CD14-positive monocyte (primary cell): ENCODE results near the gene LMX1B. TPM values are rescaled to one million over a fixed set of nuclear protein-coding genes. Genes with fewer than 3 reads are reported as not detected.

ENCODE experiments used
- DNase-seq, 3 donors: peaks; one replicate each; pipeline ENCODE4 v3.0.0-alpha.2; 2011 to 2022
- H2AFZ ChIP-seq: 2 replicates; pipeline ENCODE4 v1.6.0; 2012; ENCODE audit warnings: mild to moderate bottlenecking, low read depth, low read length, inconsistent platforms; ENCODE audit not compliant: insufficient read depth, poor library complexity, severe bottlenecking
- H3K27ac ChIP-seq, 2 donors: 1 replicate in 1 of 2; 2 replicates in 1 of 2; pipeline ENCODE4 v1.5.1; 2012 to 2013; ENCODE audit warnings: low read length in 2 of 2, control low read depth in 1 of 2, inconsistent platforms in 1 of 2, low read depth in 1 of 2, mild to moderate bottlenecking in 1 of 2
- H3K27me3 ChIP-seq, 2 donors: one replicate each; pipeline versions ENCODE4 v1.6.0 to v1.6.1; 2011 to 2013; ENCODE audit warnings: low read length in 2 of 2; ENCODE audit not compliant: control insufficient read depth in 2 of 2, insufficient read depth in 2 of 2
- H3K36me3 ChIP-seq, 2 donors: replicated peaks in 1 of 2; 1 replicate in 1 of 2; 2 replicates in 1 of 2; pipeline versions ENCODE4 v1.5.1 to v1.6.1; 2012 to 2013; ENCODE audit warnings: low read length in 2 of 2, control low read depth in 1 of 2, inconsistent platforms in 1 of 2, mild to moderate bottlenecking in 1 of 2; ENCODE audit not compliant: insufficient read depth in 2 of 2, control insufficient read depth in 1 of 2
- H3K4me1 ChIP-seq, 2 donors: 1 replicate in 1 of 2; 2 replicates in 1 of 2; pipeline versions ENCODE4 v1.5.1 to v1.6.1; 2012 to 2013; ENCODE audit warnings: low read length in 2 of 2, control low read depth in 1 of 2, inconsistent platforms in 1 of 2, mild to moderate bottlenecking in 1 of 2, moderate library complexity in 1 of 2; ENCODE audit not compliant: insufficient read depth in 2 of 2, control insufficient read depth in 1 of 2
- H3K4me2 ChIP-seq: replicated peaks from 2 replicates; pipeline ENCODE3; 2012; ENCODE audit warnings: low read length, moderate library complexity, mild to moderate bottlenecking; ENCODE audit not compliant: poor library complexity, severe bottlenecking; ENCODE audit errors: extremely low read depth
- H3K4me3 ChIP-seq, 3 experiments: fragments of 200-600 bp in 1 of 3; sonication (generic) in 1 of 3; replicated peaks in 1 of 3; 1 replicate in 2 of 3; 2 replicates in 1 of 3; pipeline ENCODE4 v1.5.1; 2011 to 2013; ENCODE audit warnings: low read length in 3 of 3, mild to moderate bottlenecking in 3 of 3, control low read depth in 2 of 3, low read depth in 2 of 3, inconsistent platforms in 1 of 3, moderate library complexity in 1 of 3
- H3K79me2 ChIP-seq: 2 replicates; pipeline ENCODE4 v1.6.0; 2012; ENCODE audit warnings: mild to moderate bottlenecking, control low read depth, inconsistent platforms, low read length, moderate library complexity; ENCODE audit not compliant: insufficient read depth
- H3K9ac ChIP-seq: 2 replicates; pipeline ENCODE4 v1.6.0; 2017; ENCODE audit warnings: low read length, mild to moderate bottlenecking; ENCODE audit not compliant: insufficient read depth, poor library complexity, severe bottlenecking
- H3K9me3 ChIP-seq, 2 donors: replicated peaks in 1 of 2; 1 replicate in 1 of 2; 2 replicates in 1 of 2; pipeline versions ENCODE4 v1.5.1 to v1.6.1; 2012 to 2013; ENCODE audit warnings: low read length in 2 of 2, control low read depth in 1 of 2; ENCODE audit not compliant: control insufficient read depth in 1 of 2, insufficient read depth in 1 of 2
- H4K20me1 ChIP-seq: 2 replicates; pipeline ENCODE4 v1.6.0; 2012; ENCODE audit warnings: mild to moderate bottlenecking, low read length, control low read depth, moderate library complexity; ENCODE audit not compliant: insufficient read depth
- H3K27ac Mint-ChIP-seq, 7 donors: one replicate each; pipeline ENCODE4 v1.8.0; 2020; ENCODE audit warnings: mild to moderate bottlenecking in 7 of 7, mixed read lengths in 7 of 7, moderate library complexity in 6 of 7, inconsistent platforms in 2 of 7
- H3K27me3 Mint-ChIP-seq, 3 donors: one replicate each; pipeline ENCODE4 v1.8.0; 2021 to 2022; ENCODE audit warnings: low read depth in 3 of 3, mild to moderate bottlenecking in 3 of 3, mixed read lengths in 3 of 3, moderate library complexity in 3 of 3, inconsistent platforms in 1 of 3
- H3K36me3 Mint-ChIP-seq, 2 donors: one replicate each; pipeline ENCODE4 v1.8.0; 2020; ENCODE audit warnings: mixed read lengths in 2 of 2, inconsistent platforms in 1 of 2, mild to moderate bottlenecking in 1 of 2
- H3K4me1 Mint-ChIP-seq: one replicate; pipeline ENCODE4 v1.8.0; 2020; ENCODE audit warnings: mild to moderate bottlenecking, mixed read lengths
- H3K4me3 Mint-ChIP-seq, 2 donors: one replicate each; pipeline ENCODE4 v1.8.0; 2020; ENCODE audit warnings: mild to moderate bottlenecking in 2 of 2, mixed read lengths in 2 of 2, moderate library complexity in 1 of 2
- H3K9me3 Mint-ChIP-seq, 7 donors: one replicate each; pipeline ENCODE4 v1.8.0; 2020 to 2022; ENCODE audit warnings: mixed read lengths in 7 of 7, mild to moderate bottlenecking in 6 of 7, moderate library complexity in 6 of 7, inconsistent platforms in 2 of 7
- WGBS: methylation state at CpG from one replicate; pipeline ENCODE4 v1.1.5; 2013; ENCODE audit warnings: missing lambda C conversion rate; ENCODE audit not compliant: insufficient coverage; 5-methylcytosine and 5-hydroxymethylcytosine counted together
- intact Hi-C, 2 donors: fragments of 100-400 bp; cut with micrococcal nuclease; formaldehyde crosslinking; loops; one replicate each; pipeline versions ENCODE4 v1.15.0 to v1.15.1; 2023
- polyA plus RNA-seq, 3 donors: library from polyadenylated mRNA; depleted of rRNA in 1 of 3; unstranded in 2 of 3; stranded (reverse) in 1 of 3; fragments of 300-500 nt in 2 of 3; fragments of >200 nt in 1 of 3; fragmentation: Illumina TruSeq in 2 of 3; gene quantifications; 1 replicate in 2 of 3; 2 replicates in 1 of 3; pipeline ENCODE4 v1.2.3, GENCODE V29; 2012 to 2021
- TF ChIP-seq, protein P1 (sequence below): fragments of 200-600 bp; IDR thresholded peaks from one replicate; pipeline ENCODE4 v1.8.0; 2022; ENCODE audit warnings: antibody characterized with exemption, mild to moderate bottlenecking

Gene LMX1B
- polyA plus RNA-seq, 3 donors, result not detected

DNA sequence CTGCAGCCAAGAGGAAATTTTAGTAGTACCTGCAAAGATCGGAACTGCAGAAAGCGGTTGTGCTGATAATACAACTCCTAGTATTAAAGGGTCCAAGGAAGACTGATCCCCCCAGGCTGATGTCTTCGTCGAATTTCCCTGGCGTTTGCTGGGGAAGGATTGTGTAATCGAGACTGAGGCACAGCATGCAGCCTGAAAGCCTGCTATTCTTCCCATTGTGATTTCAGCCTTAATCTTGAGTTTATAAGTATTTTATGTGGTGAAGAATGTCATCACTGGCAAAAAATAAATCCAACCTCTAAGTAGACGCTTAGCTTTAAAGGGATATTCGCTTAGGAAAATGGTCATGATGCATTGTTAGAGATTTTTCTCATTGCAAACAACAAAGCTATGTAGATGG is 21.3 kb upstream of the LMX1B start:
- TF ChIP-seq, protein P1, sequence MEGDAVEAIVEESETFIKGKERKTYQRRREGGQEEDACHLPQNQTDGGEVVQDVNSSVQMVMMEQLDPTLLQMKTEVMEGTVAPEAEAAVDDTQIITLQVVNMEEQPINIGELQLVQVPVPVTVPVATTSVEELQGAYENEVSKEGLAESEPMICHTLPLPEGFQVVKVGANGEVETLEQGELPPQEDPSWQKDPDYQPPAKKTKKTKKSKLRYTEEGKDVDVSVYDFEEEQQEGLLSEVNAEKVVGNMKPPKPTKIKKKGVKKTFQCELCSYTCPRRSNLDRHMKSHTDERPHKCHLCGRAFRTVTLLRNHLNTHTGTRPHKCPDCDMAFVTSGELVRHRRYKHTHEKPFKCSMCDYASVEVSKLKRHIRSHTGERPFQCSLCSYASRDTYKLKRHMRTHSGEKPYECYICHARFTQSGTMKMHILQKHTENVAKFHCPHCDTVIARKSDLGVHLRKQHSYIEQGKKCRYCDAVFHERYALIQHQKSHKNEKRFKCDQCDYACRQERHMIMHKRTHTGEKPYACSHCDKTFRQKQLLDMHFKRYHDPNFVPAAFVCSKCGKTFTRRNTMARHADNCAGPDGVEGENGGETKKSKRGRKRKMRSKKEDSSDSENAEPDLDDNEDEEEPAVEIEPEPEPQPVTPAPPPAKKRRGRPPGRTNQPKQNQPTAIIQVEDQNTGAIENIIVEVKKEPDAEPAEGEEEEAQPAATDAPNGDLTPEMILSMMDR, result no peak
- H4K20me1 ChIP-seq, result no peaks in the 10 kb centered on the region
- H3K36me3 Mint-ChIP-seq, result no peaks in the 10 kb centered on the region
- DNase-seq, result no peak
- no peak overlapping the region for H3K4me3 Mint-ChIP-seq
- H3K4me3 ChIP-seq, result no peak overlapping the region
- no peak overlapping the region for H3K27ac ChIP-seq
- H3K4me1 Mint-ChIP-seq, result peaks cover 3% of the 10 kb centered on the region
- peaks cover 0 to 5% (median 2%) of the 10 kb centered on the region in 7 donors for H3K9me3 Mint-ChIP-seq
- no peak overlapping the region for H3K27ac Mint-ChIP-seq
- H3K9ac ChIP-seq, result no peak overlapping the region
- H2AFZ ChIP-seq, result no peak overlapping the region
- H3K36me3 ChIP-seq, result no peaks in the 10 kb centered on the region
- no peak overlapping the region for H3K4me2 ChIP-seq
- intact Hi-C loops, result no loop called here
- H3K27me3 Mint-ChIP-seq, result peaks cover 43 to 67% (median 46%) of the 10 kb centered on the region in 3 donors
- 56% methylated on average over 5 of the region's 8 CpGs for WGBS
- H3K9me3 ChIP-seq, result peaks cover 0 to 5% of the 10 kb centered on the region in 2 donors
- no peaks in the 10 kb centered on the region for H3K79me2 ChIP-seq
- peaks cover 15 to 45% of the 10 kb centered on the region in 2 donors for H3K27me3 ChIP-seq
- no peaks in the 10 kb centered on the region for H3K4me1 ChIP-seq

DNA sequence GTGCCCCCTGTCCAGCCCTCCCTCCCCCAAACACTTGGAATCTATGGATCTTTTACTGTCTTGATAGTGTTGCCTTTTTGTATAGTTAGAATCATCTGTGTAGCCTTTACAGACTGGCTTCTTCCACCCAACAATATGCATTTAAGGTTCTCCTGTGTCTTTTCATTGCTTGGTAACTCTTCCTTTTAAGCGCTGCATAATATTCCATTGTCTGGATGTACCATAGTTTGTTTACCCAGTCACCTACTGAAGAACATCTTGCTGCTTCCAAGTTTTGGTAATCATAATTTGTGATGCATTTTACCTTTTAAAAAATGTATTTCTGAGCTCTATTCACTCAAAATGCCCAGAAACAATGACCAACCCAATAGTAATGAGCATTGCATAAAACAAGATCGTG is 17.7 kb upstream of the LMX1B start:
- Histone ChIP-seq H3K4me2 (no peak overlapping the region), H3K9ac (no peak overlapping the region), H2AFZ (no peak overlapping the region), H3K4me1 (no peaks in the 10 kb centered on the region), H3K27me3 (peaks cover 16 to 39% of the 10 kb centered on the region in 2 donors), H3K4me3 (no peak overlapping the region), H4K20me1 (no peaks in the 10 kb centered on the region), H3K27ac (no peak overlapping the region), H3K79me2 (no peaks in the 10 kb centered on the region), H3K9me3 (peaks cover 0 to 5% of the 10 kb centered on the region in 2 donors), H3K36me3 (no peaks in the 10 kb centered on the region)
- Mint-ChIP-seq H3K36me3 (no peaks in the 10 kb centered on the region), H3K27ac (no peak overlapping the region), H3K9me3 (peaks cover 0 to 9% (median 3%) of the 10 kb centered on the region in 7 donors), H3K4me3 (no peak overlapping the region), H3K4me1 (peaks cover 3% of the 10 kb centered on the region), H3K27me3 (peaks cover 45 to 81% (median 53%) of the 10 kb centered on the region in 3 donors)
- TF ChIP-seq, protein P1, result no peak
- intact Hi-C loops, result no loop called here
- WGBS, result 100% methylated on average over 1 of the region's 2 CpGs
- DNase-seq, result no peak
